K562 (cell line): ENCODE measurements around the gene CAMK2G. TPM values are rescaled to one million over a fixed set of nuclear protein-coding genes. Genes with fewer than 3 reads are reported as not detected.

Experiments used
- ATAC-seq: fragments of 200-7000 bp; cut with Tn5 transposase; 3 replicates; pipeline ENCODE4 v1.9.1; 2020; ENCODE audit warnings: moderate library complexity
- BruUV-seq: library from RNA; stranded (reverse); fragments of 400-500 nt; replicated peaks from 2 replicates; lab custom pipeline; 2021; lab: Mats Ljungman, UMichigan
- CTCF ChIA-PET: fragments of 300-600 bp; formaldehyde crosslinking; extraction: SDS; loops from one replicate; lab custom pipeline; 2021; ENCODE audit warnings: low intra/inter-chr PET ratio; lab: Yijun Ruan, JAX
- POLR2A ChIA-PET: fragments of 300-600, 350-650 bp; sonication (Branson Sonifier 250); formaldehyde crosslinking; extraction: SDS; loops from one replicate; lab custom pipeline; 2021; ENCODE audit warnings: antibody characterized with exemption, inconsistent platforms; lab: Yijun Ruan, JAX
- DNase-seq, 4 experiments: peaks; one replicate each; pipeline versions ENCODE4 v3.0.0 to v3.0.0-alpha.2; 2011 to 2018; ENCODE audit warnings: low spot score in 3 of 4, mixed read lengths in 3 of 4; ENCODE audit errors: extremely low read depth in 1 of 4
- FAIRE-seq: peaks from 2 replicates; lab custom pipeline; 2011; peaks lifted over from hg19 to GRCh38; lab: Jason Lieb, UNC
- H2AFZ ChIP-seq: 2 replicates; pipeline ENCODE4 v1.6.0; 2011; ENCODE audit warnings: low read depth, low read length, control low read depth, inconsistent platforms
- H3K27ac ChIP-seq: fragments of 200-600 bp; 3 replicates; pipeline ENCODE4 v1.8.0; 2011; ENCODE audit warnings: low read depth, mild to moderate bottlenecking, control low read depth, inconsistent platforms, low read length, moderate library complexity, mixed read lengths; ENCODE audit errors: extremely low read depth
- H3K27me3 ChIP-seq, 2 experiments: fragments of 300-600 bp in 1 of 2; 2 replicates in 1 of 2; 3 replicates in 1 of 2; pipeline versions ENCODE4 v1.6.0 to v1.8.0; 2011; ENCODE audit warnings: inconsistent platforms in 2 of 2, low read length in 2 of 2, mild to moderate bottlenecking in 1 of 2, mixed read lengths in 1 of 2, moderate library complexity in 1 of 2; ENCODE audit not compliant: control insufficient read depth in 2 of 2, insufficient read depth in 2 of 2
- H3K36me3 ChIP-seq: fragments of 300-600 bp; 3 replicates; pipeline ENCODE4 v1.8.0; 2011; ENCODE audit warnings: mild to moderate bottlenecking, low read length, inconsistent platforms; ENCODE audit not compliant: control insufficient read depth, insufficient read depth
- H3K4me1 ChIP-seq, 2 experiments: fragments of 200-600 bp in 1 of 2; replicated peaks in 1 of 2; 2 replicates in 1 of 2; 3 replicates in 1 of 2; pipeline versions ENCODE4 v1.5.1 to v1.8.0; 2011; ENCODE audit warnings: inconsistent platforms in 2 of 2, low read length in 2 of 2, mild to moderate bottlenecking in 1 of 2, mixed read lengths in 1 of 2, moderate library complexity in 1 of 2; ENCODE audit not compliant: control insufficient read depth in 2 of 2, insufficient read depth in 2 of 2
- H3K4me2 ChIP-seq: 2 replicates; pipeline ENCODE4 v1.6.1; 2011; ENCODE audit warnings: low read length, control low read depth, inconsistent platforms, mixed read lengths; ENCODE audit not compliant: insufficient read depth
- H3K4me3 ChIP-seq: fragments of 200-600 bp; sonication (generic), shearing (Covaris generic); 2 replicates; pipeline ENCODE4 v1.5.1; 2016; ENCODE audit warnings: control low read depth, inconsistent platforms
- H3K79me2 ChIP-seq: fragments of 200-600 bp; 3 replicates; pipeline ENCODE4 v1.8.0; 2011; ENCODE audit warnings: low read length, inconsistent platforms; ENCODE audit not compliant: control insufficient read depth, insufficient read depth
- H3K9ac ChIP-seq, 2 experiments: 2 replicates each; pipeline versions ENCODE4 v1.6.0 to v1.6.1; 2011; ENCODE audit warnings: low read depth in 2 of 2, low read length in 2 of 2, control low read depth in 1 of 2, inconsistent platforms in 1 of 2, mild to moderate bottlenecking in 1 of 2, mixed read lengths in 1 of 2; ENCODE audit not compliant: insufficient read depth in 1 of 2
- H3K9me1 ChIP-seq: one replicate; pipeline ENCODE4 v1.6.0; 2011; ENCODE audit warnings: inconsistent platforms, mild to moderate bottlenecking, low read length, moderate library complexity; ENCODE audit not compliant: control insufficient read depth, insufficient read depth
- H3K9me3 ChIP-seq: replicated peaks from 2 replicates; pipeline ENCODE4 v1.5.1; 2011; ENCODE audit warnings: low read depth, low read length, inconsistent platforms; ENCODE audit not compliant: control insufficient read depth, insufficient read depth
- H4K20me1 ChIP-seq: replicated peaks from 2 replicates; pipeline ENCODE4 v1.6.1; 2011; ENCODE audit warnings: low read length, inconsistent platforms, mixed read lengths; ENCODE audit not compliant: control insufficient read depth, insufficient read depth
- CHD2 ChIP-seq: IDR thresholded peaks from 2 replicates; pipeline ENCODE4 v1.6.1; 2011; ENCODE audit warnings: low read depth, low read length
- ERF ChIP-seq: fragments of 450-650 bp; formaldehyde crosslinking; IDR thresholded peaks from 2 replicates; pipeline ENCODE4 v1.4.0; 2020; ENCODE audit warnings: mild to moderate bottlenecking, mixed read lengths
- GABPB1 ChIP-seq: sonication (generic); formaldehyde crosslinking; IDR thresholded peaks from 2 replicates; pipeline ENCODE4 v1.8.0; 2022; ENCODE audit warnings: mild to moderate bottlenecking, missing genetic modification reagents
- HDAC1 ChIP-seq, 2 experiments: fragments of 450-650 bp; IDR thresholded peaks; 2 replicates each; pipeline ENCODE4 v1.6.1; 2016 to 2017; ENCODE audit warnings: inconsistent platforms in 1 of 2, mild to moderate bottlenecking in 1 of 2, moderate library complexity in 1 of 2
- KLF10 ChIP-seq: fragments of 250-450 bp; sonication (Bioruptor Pico); IDR thresholded peaks from 2 replicates; pipeline ENCODE4 v1.6.1; 2021; ENCODE audit warnings: matching md5 sums
- POLR2H ChIP-seq: IDR thresholded peaks from 2 replicates; pipeline ENCODE4 v1.6.1; 2016; ENCODE audit warnings: missing genetic modification characterization, low read depth, mild to moderate bottlenecking, control low read depth, missing compliant biosample characterization, moderate library complexity
- SAFB ChIP-seq: fragments of 200-400 bp; formaldehyde crosslinking; IDR thresholded peaks from 2 replicates; pipeline ENCODE4 v1.6.1; 2017; ENCODE audit warnings: low read depth, low read length, borderline replicate concordance
- SMAD4 ChIP-seq: fragments of 250-450 bp; sonication (Bioruptor Pico); conservative IDR thresholded peaks from 2 replicates; pipeline ENCODE4 v1.8.0; 2021; ENCODE audit warnings: inconsistent platforms, mild to moderate bottlenecking, moderate library complexity
- SRSF1 ChIP-seq: fragments of 200-400 bp; formaldehyde crosslinking; IDR thresholded peaks from 2 replicates; pipeline ENCODE4 v1.6.1; 2017; ENCODE audit warnings: mild to moderate bottlenecking, low read depth, low read length, moderate library complexity
- TEAD1 ChIP-seq, 2 experiments: fragments of 450-650 bp in 1 of 2; sonication (generic) in 1 of 2; formaldehyde crosslinking; IDR thresholded peaks; 2 replicates each; pipeline versions ENCODE4 v1.4.0 to v1.8.0; 2020 to 2022; ENCODE audit warnings: mild to moderate bottlenecking in 2 of 2, missing genetic modification reagents in 1 of 2
- TGIF2 ChIP-seq: sonication (generic); formaldehyde crosslinking; IDR thresholded peaks from 2 replicates; pipeline ENCODE4 v1.8.1; 2022; ENCODE audit warnings: mild to moderate bottlenecking, missing genetic modification reagents, moderate library complexity
- ZBTB17 ChIP-seq: fragments of 450-650 bp; formaldehyde crosslinking; IDR thresholded peaks from 2 replicates; pipeline ENCODE4 v1.4.0; 2020; ENCODE audit warnings: mild to moderate bottlenecking
- ZBTB7A ChIP-seq: IDR thresholded peaks from 2 replicates; pipeline ENCODE4 v1.6.1; 2011; ENCODE audit warnings: low read depth, mild to moderate bottlenecking, low read length, moderate library complexity, borderline replicate concordance; ENCODE audit not compliant: control insufficient read depth
- ZNF445 ChIP-seq: fragments of 250-450 bp; sonication (Bioruptor Pico); IDR thresholded peaks from 2 replicates; pipeline ENCODE4 v1.4.0; 2020; ENCODE audit warnings: low read depth, mild to moderate bottlenecking, moderate library complexity
- ZNF592 ChIP-seq: fragments of 450-650 bp; IDR thresholded peaks from 2 replicates; pipeline ENCODE4 v1.6.1; 2017; ENCODE audit warnings: antibody characterized with exemption, mild to moderate bottlenecking
- WGBS: fragments of 100-300 bp; shearing (Covaris generic); methylation state at CpG from one replicate; pipeline ENCODE4 v1.1.6; 2016; ENCODE audit warnings: low coverage, mixed read lengths; ENCODE audit not compliant: insufficient coverage; ENCODE audit errors: missing lambda C conversion rate; 5-methylcytosine and 5-hydroxymethylcytosine counted together
- in situ Hi-C: fragments of 300-500 bp; cut with MboI; formaldehyde crosslinking; loops from 4 replicates; pipeline ENCODE4 v1.15.0; 2018; ENCODE audit warnings: inconsistent platforms, mixed read lengths
- intact Hi-C: fragments of 100-400 bp; cut with micrococcal nuclease; formaldehyde crosslinking; loops from 2 replicates; pipeline ENCODE4 v1.14.2; 2022
- polyA plus RNA-seq, 8 experiments: library from polyadenylated mRNA; depleted of rRNA in 4 of 8; stranded (reverse) in 5 of 8; unstranded in 3 of 8; fragments of >200 nt; fragmentation: Nextera tagmentation in 2 of 8; fragmentation: Illumina TruSeq in 1 of 8; extraction: Ambion mirVana in 2 of 8; extraction: Trizol in 1 of 8; gene quantifications; 2 replicates each; pipeline versions ENCODE4 v1.2.1 to v1.2.3, GENCODE V29; 2011 to 2014; ENCODE audit warnings: inconsistent platforms in 1 of 8, missing spikeins in 1 of 8
- total RNA-seq, 7 experiments: library from RNA; depleted of rRNA in 6 of 7; stranded (reverse); fragments of >200 nt in 6 of 7; fragmentation: Illumina TruSeq in 2 of 7; extraction: Trizol in 2 of 7; gene quantifications; 2 replicates each; pipeline versions ENCODE4 v1.2.1 to v1.2.3, GENCODE V29; 2011 to 2021; ENCODE audit warnings: low replicate concordance in 1 of 7

Gene CAMK2G
- total and polyA plus RNA-seq, 9 of the 15 experiments (the other 6 are each of a cell fraction or from before 2014, with no cell fraction given): 9.0 to 37.9 (median 32.6) TPM

- peaks cover 62% of the 10 kb centered on the region for H3K79me2 ChIP-seq
- peak within 1 kb of the TSS; percentile 89 for H3K4me3 ChIP-seq
- 1% methylated on average over 32 of the region's 36 CpGs for whole genome bisulfite sequencing
- peak; percentile 87 for ATAC-seq
- H4K20me1 ChIP-seq: no peaks in the 10 kb centered on the region; the same call in 1 of the 2 replicates
- in situ Hi-C loops: no loop called here
- peak within 1 kb of the TSS; percentile 94 for H2AFZ ChIP-seq
- H3K9ac ChIP-seq: peak within 1 kb of the TSS; percentile 71 to 96
- peak; percentile 93 to 96 (median 94) for DNase-seq
- no peaks in the 10 kb centered on the region for H3K27me3 ChIP-seq
- no peaks in the 10 kb centered on the region for H3K9me3 ChIP-seq
- intact Hi-C loops: loop anchor here (10.0 kb wide), 1 partner anchor 320 kb away; no protein-coding TSS in a partner anchor
- no TSS peak for BruUV-seq
- ChIA-PET CTCF (no interaction called here), POLR2A (interaction anchor here (0.6 to 6.7 kb wide), 6 partner anchors 11 to 1643 kb away, joined by 3 to 113 read pairs (median 12); a partner anchor contains a TSS)
- H3K27ac ChIP-seq: peak within 1 kb of the TSS; percentile 76
- peak; percentile 98 for FAIRE-seq
- peaks cover 16 to 32% of the 10 kb centered on the region in 2 experiments for H3K4me1 ChIP-seq
- peaks cover 29% of the 10 kb centered on the region; the same call in 2 of the 3 replicates for H3K36me3 ChIP-seq
- no peaks in the 10 kb centered on the region for H3K9me1 ChIP-seq
- peak within 1 kb of the TSS; percentile 84 for H3K4me2 ChIP-seq
- TF ChIP-seq GABPB1 (CRISPR knock-in tag): peak; percentile 99
- no peak for TF ChIP-seq KLF10 (CRISPR knock-in tag)
- TF ChIP-seq TEAD1 (CRISPR knock-in tag; IDR thresholded peaks at IDR 0.05): peak in 1 of 2 experiments; percentile 41; a peak in 1 of 4 replicates
- TF ChIP-seq ZBTB17 (CRISPR knock-in tag): peak; percentile 67; the same call in 1 of the 2 replicates
- peak; percentile 33; the same call in 1 of the 2 replicates for TF ChIP-seq TGIF2 (CRISPR knock-in tag)
- peak; percentile 78; the same call in 1 of the 2 replicates for TF ChIP-seq SAFB
- peak; percentile 54 for TF ChIP-seq SMAD4 (CRISPR knock-in tag)
- no peak for TF ChIP-seq SRSF1
- TF ChIP-seq ZBTB7A: peak; percentile 40; the same call in 1 of the 2 replicates
- peak; percentile 79 for TF ChIP-seq POLR2H
- peak; percentile 69; the same call in 1 of the 2 replicates for TF ChIP-seq ERF (CRISPR knock-in tag)
- 0 out of 2 replicates have a peak, but pooled peaks have one; percentile 6 for TF ChIP-seq CHD2
- peak; percentile 50 to 99; a peak in 3 of 4 replicates for TF ChIP-seq HDAC1 (IDR thresholded peaks at IDR 0.05)
- TF ChIP-seq ZNF445 (CRISPR knock-in tag): 0 out of 2 replicates have a peak, but pooled peaks have one; percentile 1
- TF ChIP-seq ZNF592: 0 out of 2 replicates have a peak, but pooled peaks have one; percentile 12
Observed at GRCh38 chr10:73785211-73785720, 89.1 kb downstream of the CAMK2G start, which contains the start of gene ZSWIM8. Gene ZSWIM8 (plus strand): TSS chr10:73785606. CDS start chr10:73785879, 273 bp downstream.
